Mucosa of descending colon (tissue), 3 donors: Measurements from ENCODE around the gene TBC1D23. TPM values are rescaled to one million over a fixed set of nuclear protein-coding genes. Genes with fewer than 3 reads are reported as not detected.
A peak's percentile ranks its signal among the peaks of the same experiment; 100 is the strongest.

Source experiments
- ATAC-seq: fragments of 200-7000 bp; cut with Tn5 transposase; one replicate; pipeline ENCODE4 v1.9.1; 2020; ENCODE audit warnings: mild to moderate bottlenecking, moderate library complexity
- DNase-seq, 3 donors: peaks; one replicate each; pipeline ENCODE4 v3.0.0-alpha.2; 2020
- H3K36me3 ChIP-seq: fragments of 200-600 bp; one replicate; pipeline ENCODE4 v1.8.0; 2021; ENCODE audit warnings: low read depth, mild to moderate bottlenecking
- H3K4me1 ChIP-seq: fragments of 200-600 bp; one replicate; pipeline ENCODE4 v1.8.0; 2021; ENCODE audit warnings: low read depth, mild to moderate bottlenecking
- H3K4me3 ChIP-seq: fragments of 200-600 bp; one replicate; pipeline ENCODE4 v1.8.0; 2021; ENCODE audit warnings: mild to moderate bottlenecking
- H3K9me3 ChIP-seq: fragments of 200-600 bp; one replicate; pipeline ENCODE4 v1.8.0; 2021; ENCODE audit warnings: mild to moderate bottlenecking
- intact Hi-C, 2 donors: fragments of 100-400 bp; cut with DNase I in 1 of 2; cut with micrococcal nuclease in 1 of 2; formaldehyde crosslinking; loops; one replicate each; pipeline versions ENCODE4 v1.11.0 to v1.11.1; 2022; cut with DNase I, micrococcal nuclease
- total RNA-seq, 3 donors: library from RNA; stranded (reverse); fragmentation: NEBNext Ultra II Directional in 2 of 3; extraction: Animal tissue kit (Norgen Biotek cat#: 25700) in 2 of 3; gene quantifications; one replicate each; pipeline versions ENCODE4 v1.2.1 to v1.2.4, GENCODE V29; 2021 to 2023
- TF ChIP-seq, protein P1 (sequence below): fragments of 200-600 bp; IDR thresholded peaks from one replicate; pipeline ENCODE4 v1.8.0; 2022; ENCODE audit warnings: antibody characterized with exemption, mild to moderate bottlenecking
- donor health status: DM: no; HTN: no; CAD: no; lungs with moderate emphysema.
- donor health status: DM: no; HTN: no; CAD: no.
- donor health status: DM: no; HTN: yes; CAD: no.

Gene TBC1D23
- total RNA-seq, 3 donors from 2014 or later: 43.5 to 45.6 (median 44.0) TPM

DNA sequence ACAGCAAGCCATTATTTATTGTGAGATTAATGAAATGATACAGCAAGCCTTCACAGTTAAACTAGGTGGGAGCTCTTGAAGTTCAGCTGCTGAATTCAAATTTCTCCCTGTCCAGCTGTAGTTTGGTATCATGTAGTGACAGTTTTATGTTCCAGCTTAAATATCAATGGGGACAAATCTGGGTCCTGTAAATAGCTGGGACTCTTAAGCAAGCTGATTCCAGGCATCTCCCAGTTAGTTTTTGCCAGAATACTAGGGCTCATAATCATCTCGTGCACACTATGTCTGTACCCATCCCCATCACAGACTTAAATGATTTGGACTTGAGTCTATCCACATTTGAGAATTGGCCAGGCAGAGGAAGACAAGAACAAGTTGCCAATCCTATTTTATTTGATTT is 45.9 kb downstream of the TBC1D23 start:
- Histone ChIP-seq H3K4me3 (no peak overlapping the region), H3K36me3 (no peaks in the 10 kb centered on the region), H3K9me3 (no peaks in the 10 kb centered on the region), H3K4me1 (no peaks in the 10 kb centered on the region)
- DNase-seq: no peak
- TF ChIP-seq, protein P1, sequence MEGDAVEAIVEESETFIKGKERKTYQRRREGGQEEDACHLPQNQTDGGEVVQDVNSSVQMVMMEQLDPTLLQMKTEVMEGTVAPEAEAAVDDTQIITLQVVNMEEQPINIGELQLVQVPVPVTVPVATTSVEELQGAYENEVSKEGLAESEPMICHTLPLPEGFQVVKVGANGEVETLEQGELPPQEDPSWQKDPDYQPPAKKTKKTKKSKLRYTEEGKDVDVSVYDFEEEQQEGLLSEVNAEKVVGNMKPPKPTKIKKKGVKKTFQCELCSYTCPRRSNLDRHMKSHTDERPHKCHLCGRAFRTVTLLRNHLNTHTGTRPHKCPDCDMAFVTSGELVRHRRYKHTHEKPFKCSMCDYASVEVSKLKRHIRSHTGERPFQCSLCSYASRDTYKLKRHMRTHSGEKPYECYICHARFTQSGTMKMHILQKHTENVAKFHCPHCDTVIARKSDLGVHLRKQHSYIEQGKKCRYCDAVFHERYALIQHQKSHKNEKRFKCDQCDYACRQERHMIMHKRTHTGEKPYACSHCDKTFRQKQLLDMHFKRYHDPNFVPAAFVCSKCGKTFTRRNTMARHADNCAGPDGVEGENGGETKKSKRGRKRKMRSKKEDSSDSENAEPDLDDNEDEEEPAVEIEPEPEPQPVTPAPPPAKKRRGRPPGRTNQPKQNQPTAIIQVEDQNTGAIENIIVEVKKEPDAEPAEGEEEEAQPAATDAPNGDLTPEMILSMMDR: no peak
- ATAC-seq: no peak
- intact Hi-C loops: no loop called here

DNA sequence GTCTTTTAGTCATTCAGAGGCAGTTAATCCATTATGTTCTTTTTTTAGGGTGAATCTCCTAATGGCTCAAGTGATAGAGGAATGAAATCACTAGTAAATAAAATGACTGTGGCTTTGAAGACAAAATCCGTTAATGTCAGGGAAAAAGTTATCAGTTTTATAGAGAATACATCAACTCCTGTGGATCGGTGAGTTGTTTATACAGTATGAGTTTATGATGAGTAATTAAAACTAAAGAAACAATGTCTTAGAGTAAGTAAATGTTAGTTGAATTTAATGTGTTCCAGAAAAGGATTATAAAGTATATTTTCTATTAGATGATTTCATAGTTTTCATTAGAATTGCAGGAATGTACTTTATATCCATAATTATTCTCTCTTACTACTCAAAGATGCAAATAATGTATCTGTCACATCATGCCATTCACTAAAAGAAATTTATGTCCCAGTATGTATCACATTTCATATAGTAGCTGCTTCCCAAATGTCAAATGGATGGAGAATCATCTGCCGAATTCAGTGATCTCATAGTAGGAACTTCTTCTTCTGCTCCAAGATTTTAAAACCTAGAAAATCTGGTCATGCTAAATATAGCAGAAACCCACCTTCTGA is 49.7 kb downstream of the TBC1D23 start:
- no peaks in the 10 kb centered on the region for H3K36me3 ChIP-seq
- no peak for ATAC-seq
- TF ChIP-seq, protein P1: no peak
- no peaks in the 10 kb centered on the region for H3K9me3 ChIP-seq
- no peaks in the 10 kb centered on the region for H3K4me1 ChIP-seq
- no peak for DNase-seq
- H3K4me3 ChIP-seq: no peak overlapping the region
- intact Hi-C loops: no loop called here

DNA sequence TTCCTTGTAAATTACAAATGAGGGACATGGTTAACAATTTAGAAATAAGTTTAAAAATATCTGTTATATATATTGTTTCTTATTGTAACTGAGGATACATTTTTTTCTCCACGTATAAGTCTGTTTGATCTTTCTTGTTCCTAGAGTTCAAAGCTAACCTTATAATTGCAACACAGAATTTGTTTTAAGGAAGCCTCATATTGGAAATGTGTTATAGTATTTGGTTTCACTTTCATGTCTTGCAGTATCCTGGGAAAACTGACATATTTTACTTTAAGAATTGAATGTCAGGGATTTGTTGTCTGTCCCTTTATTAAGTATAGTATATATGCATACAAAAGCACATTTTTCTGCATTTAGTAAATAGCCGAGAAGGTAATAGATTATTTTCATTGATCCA is 50.2 kb downstream of the TBC1D23 start:
- ATAC-seq (no peak), DNase-seq (no peak)
- TF ChIP-seq, protein P1: no peak
- H3K4me3 ChIP-seq: no peak overlapping the region
- intact Hi-C loops: no loop called here
- H3K4me1 ChIP-seq: no peaks in the 10 kb centered on the region
- no peaks in the 10 kb centered on the region for H3K9me3 ChIP-seq
- H3K36me3 ChIP-seq: no peaks in the 10 kb centered on the region

DNA sequence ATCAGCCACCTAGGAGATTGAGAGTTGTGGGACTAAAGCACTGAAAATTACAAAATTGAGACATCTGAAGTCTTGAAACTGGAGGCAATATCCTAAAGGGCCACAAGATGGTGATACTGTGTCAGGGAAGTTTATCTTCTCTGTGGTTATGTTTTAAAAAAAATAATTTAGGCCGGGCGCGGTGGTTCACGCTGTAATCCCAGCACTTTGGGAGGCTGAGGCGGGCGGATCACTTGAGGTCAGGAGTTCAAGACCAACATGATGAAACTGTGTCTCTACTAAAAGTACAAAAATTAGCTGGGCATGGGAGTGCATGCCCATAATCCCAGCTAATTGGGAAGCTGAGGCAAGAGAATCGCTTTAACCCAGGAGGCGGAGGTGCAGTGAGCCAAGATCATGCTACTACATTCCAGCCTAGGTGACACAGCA is 55.9 kb downstream of the TBC1D23 start:
- Histone ChIP-seq H3K4me3 (no peak overlapping the region), H3K36me3 (no peaks in the 10 kb centered on the region), H3K4me1 (no peaks in the 10 kb centered on the region), H3K9me3 (no peaks in the 10 kb centered on the region)
- ATAC-seq (peak; percentile 70), DNase-seq (peak in 1 of 3 donors; percentile 60)
- intact Hi-C loops: no loop called here
- TF ChIP-seq, protein P1: no peak

DNA sequence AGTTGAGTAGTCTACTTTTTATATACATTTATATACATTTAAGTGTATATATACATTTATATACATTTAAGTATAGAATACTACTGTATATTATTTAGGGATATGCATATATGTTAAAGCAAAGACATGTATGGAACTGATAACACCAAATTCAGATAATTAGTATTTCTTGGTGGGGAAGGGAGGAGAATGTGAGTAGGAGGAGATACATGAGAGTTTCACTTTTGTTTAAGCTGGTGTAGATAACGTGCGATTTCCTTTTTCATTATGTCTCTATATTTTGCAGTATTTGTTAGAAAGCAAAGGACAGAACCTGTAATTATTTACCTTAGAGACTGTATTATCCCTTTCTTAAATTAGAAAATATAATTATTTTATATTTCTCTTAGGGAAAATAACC is 57.1 kb downstream of the TBC1D23 start:
- no peak overlapping the region for H3K4me3 ChIP-seq
- DNase-seq (no peak), ATAC-seq (no peak)
- intact Hi-C loops: no loop called here
- H3K4me1 ChIP-seq: no peaks in the 10 kb centered on the region
- no peaks in the 10 kb centered on the region for H3K36me3 ChIP-seq
- H3K9me3 ChIP-seq: no peaks in the 10 kb centered on the region
- TF ChIP-seq, protein P1: no peak

DNA sequence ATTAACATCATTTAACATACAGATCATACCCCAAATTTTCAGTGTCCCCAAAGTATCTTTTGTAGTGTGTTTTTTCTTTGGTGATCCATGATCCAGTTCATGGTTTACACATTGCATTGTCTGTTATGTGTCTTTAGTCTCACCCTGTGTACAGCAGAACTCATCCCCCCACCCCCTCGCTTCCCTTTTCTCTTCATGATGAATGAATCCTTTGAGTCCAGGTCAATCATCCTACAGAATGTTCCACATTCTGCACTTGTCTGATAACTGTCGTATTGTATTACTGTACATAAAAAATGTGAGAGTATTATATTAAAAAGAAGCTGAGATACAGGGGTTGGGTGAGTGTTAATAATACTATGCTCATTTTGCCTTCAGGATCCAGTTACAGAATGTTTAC is 59.2 kb downstream of the TBC1D23 start:
- H3K36me3 ChIP-seq: no peaks in the 10 kb centered on the region
- no peaks in the 10 kb centered on the region for H3K9me3 ChIP-seq
- ATAC-seq (no peak), DNase-seq (no peak)
- intact Hi-C loops: no loop called here
- no peaks in the 10 kb centered on the region for H3K4me1 ChIP-seq
- TF ChIP-seq, protein P1: no peak
- H3K4me3 ChIP-seq: no peak overlapping the region
